HG03060 (cell line): ENCODE results near the gene GGTA1.
"Not testable (repeated sequence)": the region's sequence is repeated elsewhere in the genome, so short reads cannot be mapped to it uniquely, and the experiment has no call there.

ENCODE experiments used
- ATAC-seq: cut with Tn5 transposase; IDR thresholded peaks from one replicate; pipeline ENCODE4 v1.9.1; 2021; ENCODE audit warnings: low read depth, moderate number of reproducible peaks; ENCODE audit not compliant: unreplicated experiment

The GGTA1 gene

GRCh38 chr9:121463026-121463807, 36.4 kb downstream of the GGTA1 start:
- ATAC-seq: no peak

DNA sequence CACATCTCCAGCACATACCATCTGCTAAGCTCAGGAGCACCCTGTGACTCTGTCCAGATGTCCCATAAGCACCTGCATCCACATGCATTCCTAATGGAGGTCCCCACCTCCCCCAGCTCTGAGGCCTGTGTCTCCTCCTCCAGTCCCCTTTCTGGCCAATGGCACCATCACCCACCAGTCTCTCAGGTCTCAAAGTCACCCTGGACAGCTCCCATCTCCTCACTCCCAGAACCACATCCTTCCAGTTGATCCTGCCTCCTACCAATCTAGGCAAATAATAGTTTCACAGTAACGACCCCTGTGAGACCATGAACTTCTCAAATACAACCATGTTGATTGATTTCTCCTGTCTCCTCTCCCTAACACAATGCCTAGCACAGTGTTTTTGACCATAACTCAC, 40.1 kb downstream of the GGTA1 start:
- no peak for ATAC-seq

- ATAC-seq: not testable (repeated sequence)
Measured at GRCh38 chr9:121458449-121458848, 41.2 kb downstream of the GGTA1 start.

DNA sequence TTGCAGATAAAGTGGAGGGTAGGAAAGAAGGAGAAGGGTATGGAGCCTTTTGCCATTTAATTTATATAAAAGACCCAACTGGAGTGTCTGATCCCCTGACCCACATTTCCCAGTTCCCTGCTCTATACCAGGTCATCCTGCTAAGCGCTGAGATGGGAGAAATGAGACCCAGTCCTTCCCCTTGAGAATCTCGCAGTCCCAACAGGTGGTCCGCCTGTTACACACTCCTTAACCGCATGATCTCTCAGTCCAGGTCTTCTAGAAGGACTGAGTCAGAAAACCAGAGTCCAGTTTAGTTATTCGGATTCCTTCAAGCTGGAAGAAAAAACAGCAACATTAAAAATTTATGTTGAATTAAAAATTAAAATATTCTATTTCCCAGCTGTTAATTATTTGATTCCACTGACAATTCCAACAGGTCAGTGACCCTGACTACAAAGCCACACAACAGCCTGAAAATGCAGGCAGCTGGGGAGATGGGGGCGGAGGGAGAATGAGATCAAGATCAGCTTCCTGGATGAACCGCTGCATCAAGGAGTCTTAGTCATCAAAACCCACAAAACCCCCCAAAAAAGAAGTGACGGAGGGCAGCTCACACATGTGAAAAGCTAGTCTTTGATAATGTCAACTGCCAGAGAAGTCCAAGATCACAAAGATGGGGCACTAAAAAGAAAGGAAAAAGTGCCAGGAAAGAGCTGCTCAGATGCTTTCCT, 44.0 kb downstream of the GGTA1 start:
- no peak for ATAC-seq

DNA sequence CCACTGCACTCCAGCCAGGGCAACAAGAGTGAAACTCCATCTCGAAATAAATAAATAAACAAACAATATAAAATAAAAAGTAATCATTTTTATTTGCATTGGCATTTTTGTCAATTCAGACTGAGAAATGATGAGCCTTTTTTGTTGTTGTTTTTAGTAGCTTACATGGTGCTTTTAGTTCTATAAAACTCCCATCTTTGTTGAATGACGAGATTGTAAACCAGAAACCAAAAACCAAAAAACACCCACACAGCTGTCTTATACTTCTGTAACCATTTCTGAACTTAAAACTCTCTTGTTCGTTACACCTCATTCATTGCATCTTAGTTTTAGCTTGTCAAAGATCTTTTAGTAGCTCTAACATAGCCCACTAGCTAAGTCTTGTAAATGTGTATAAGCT, 44.7 kb downstream of the GGTA1 start:
- ATAC-seq: no peak

DNA sequence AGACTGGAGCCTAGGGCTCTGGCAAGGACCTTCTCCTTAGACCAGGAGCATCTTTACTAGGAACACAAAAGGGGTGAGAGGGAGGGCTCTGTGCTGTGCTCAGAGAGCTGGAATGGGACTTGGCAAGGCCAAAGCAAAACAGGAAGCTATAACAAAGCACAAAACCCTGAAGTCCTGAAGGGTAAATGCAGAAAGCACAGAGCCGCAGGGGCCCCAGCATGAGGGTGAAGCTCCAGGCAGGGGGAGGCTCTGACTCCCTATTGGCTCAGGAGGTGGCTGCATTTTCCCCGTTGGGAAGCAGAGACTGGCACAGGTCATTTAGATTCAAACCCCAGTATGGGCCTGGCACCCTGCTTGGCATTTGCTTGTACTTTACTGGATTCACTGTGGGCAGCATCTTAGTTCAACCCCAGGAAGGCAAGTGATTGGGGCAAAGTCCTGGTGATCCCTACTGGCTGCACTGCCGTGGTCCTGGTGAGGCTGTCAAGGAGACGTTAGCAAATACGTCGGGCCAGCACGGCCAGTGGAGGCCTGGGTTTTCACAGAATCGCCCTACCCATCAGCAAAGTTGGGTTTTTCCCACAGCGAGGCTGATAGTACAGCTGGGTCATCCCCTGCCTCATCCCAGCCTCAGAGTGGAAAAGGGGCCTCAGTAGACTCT, 46.3 kb downstream of the GGTA1 start:
- no peak for ATAC-seq

GRCh38 chr9:121452085-121452484, 47.6 kb downstream of the GGTA1 start:
- ATAC-seq: no peak

GRCh38 chr9:121451586-121451985, 48.1 kb downstream of the GGTA1 start:
- ATAC-seq: no peak

- no peak for ATAC-seq
Measured at GRCh38 chr9:121450241-121450640, 49.4 kb downstream of the GGTA1 start.

DNA sequence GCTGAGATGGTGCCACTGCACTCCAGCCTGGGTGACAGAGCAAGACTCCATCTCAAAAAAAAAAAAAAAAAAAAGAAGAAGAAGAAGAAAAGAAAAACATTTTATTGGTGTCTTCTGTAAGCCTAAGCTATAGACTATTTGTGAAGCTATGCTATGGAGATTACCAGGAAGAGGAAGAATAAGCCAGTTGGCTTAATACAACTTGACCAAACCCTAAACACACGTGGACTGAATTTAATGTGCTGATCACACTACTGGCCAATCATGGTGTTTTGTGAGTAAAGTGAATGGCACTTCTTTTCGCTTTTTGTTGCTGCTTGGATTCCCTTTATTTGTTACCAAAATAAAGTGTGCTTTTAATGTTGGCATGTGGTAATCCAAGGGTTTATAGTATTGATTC, 49.9 kb downstream of the GGTA1 start:
- ATAC-seq: no peak

GRCh38 chr9:121447321-121447834, 52.3 kb downstream of the GGTA1 start:
- no peak for ATAC-seq

- no peak for ATAC-seq
Measured at GRCh38 chr9:121445986-121446385, 53.7 kb downstream of the GGTA1 start.

DNA sequence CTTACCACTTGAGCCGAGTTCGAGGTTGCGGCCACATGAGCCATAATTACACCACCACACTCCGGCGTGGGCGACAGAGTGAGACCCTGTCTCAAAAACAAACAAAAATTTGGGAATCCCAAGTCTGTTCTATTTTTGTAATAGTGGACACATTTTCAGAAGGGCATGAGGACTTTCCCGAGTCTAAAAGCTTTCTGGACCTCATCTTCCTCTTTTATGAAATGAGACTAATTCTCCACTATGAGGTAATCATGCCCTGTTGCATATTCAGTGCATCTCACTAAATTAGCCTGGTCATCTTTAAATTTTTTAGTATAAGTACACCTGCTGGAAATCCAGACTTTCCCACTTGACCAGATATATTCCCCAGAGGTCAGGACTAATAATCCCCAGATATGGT, 55.7 kb downstream of the GGTA1 start:
- ATAC-seq: no peak

DNA sequence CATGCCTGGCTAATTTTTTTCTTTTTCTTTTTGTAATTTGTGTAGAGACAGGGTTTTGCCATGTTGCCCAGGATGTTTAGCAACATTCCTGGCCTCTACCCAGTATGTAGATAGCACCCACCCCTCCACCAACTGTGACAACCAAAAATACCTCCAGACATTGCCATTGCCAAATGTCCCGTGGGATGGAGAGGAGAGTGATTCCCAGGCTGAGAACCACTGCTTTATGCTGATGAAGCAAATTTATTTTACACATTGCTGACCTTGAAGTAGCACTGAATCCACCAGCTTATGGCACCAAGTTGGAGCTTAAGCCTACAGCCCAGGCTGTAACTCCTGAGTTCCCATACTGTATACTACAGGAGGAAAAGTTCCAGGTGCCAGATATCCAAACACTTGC, 58.5 kb downstream of the GGTA1 start:
- ATAC-seq: no peak

GRCh38 chr9:121439711-121440664, 59.7 kb downstream of the GGTA1 start:
- ATAC-seq: no peak

- ATAC-seq: no peak
Measured at GRCh38 chr9:121439016-121439415, 60.6 kb downstream of the GGTA1 start.

DNA sequence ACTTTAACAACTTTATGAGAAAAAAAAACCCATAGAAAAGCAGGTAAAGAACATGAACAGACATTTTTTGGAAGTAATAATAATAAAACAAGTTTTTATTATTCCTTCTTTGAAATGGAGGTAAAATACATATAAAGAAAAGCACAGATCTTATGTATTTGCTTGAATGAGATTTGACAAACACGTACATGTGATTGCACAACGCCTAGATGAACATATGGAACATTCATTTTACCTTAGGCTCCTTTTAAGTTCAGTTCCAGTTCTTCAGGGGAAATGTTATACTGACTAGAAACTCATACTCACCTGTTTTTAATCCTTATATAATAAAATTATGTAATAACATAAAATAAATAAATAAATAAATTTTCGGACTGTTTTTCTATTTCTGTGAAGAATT, 61.8 kb downstream of the GGTA1 start:
- ATAC-seq: no peak

GRCh38 chr9:121437046-121437445, 62.6 kb downstream of the GGTA1 start:
- ATAC-seq: not testable (repeated sequence)

- no peak for ATAC-seq
Measured at GRCh38 chr9:121434969-121435368, 64.7 kb downstream of the GGTA1 start.

DNA sequence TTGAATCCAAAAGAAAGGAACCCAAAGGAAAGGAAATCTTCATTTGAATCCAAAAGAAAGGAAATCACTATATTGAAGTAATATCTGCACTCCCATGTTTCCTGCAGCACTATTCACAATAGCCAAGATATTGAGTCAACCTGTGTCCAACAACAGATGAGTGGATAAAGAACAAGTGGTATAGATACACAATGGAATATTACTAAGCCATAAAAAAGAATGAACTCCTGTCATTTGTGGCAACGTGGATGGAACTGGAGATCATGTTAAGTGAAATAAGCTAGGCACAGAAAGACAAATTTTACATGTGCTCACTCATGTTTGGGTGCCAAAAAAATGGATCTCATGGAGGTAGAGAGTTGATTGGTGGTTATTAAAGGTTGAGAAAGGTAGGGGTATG, 71.7 kb downstream of the GGTA1 start:
- ATAC-seq: no peak
